Measurements from ENCODE around the gene ZYG11B. TPM values are rescaled to one million over a fixed set of nuclear protein-coding genes. Genes with fewer than 3 reads are reported as not detected.
A peak's percentile ranks its signal among the peaks of the same experiment; 100 is the strongest.
"Not testable (repeated sequence)": the region's sequence is repeated elsewhere in the genome, so short reads cannot be mapped to it uniquely, and the experiment has no call there.

Gene ZYG11B
- total RNA-seq (100 to 1,000 TPM in 1 of 2 donors, 10 to 100 TPM in 1; 45.0 to 115 TPM), polyA plus RNA-seq (ENCODE audit: insufficient read length in 2 of 2) (10 to 100 TPM; 38.9 to 51.0 TPM)
- long read RNA-seq, donor 1, full-length matches to known transcripts: 7 of 7 reads
- long read RNA-seq, donor 1, partial matches to known transcripts: 0 of 7 reads
- long read RNA-seq, donor 1, other reads (novel, unspliced or antisense): 0 of 7 reads
- long read RNA-seq, donor 2, full-length matches to known transcripts: 1 of 85 reads
- long read RNA-seq, donor 2, partial matches to known transcripts: 84 of 85 reads
- long read RNA-seq, donor 2, other reads (novel, unspliced or antisense): 0 of 85 reads
- long read RNA-seq, donor 3, full-length matches to known transcripts: 6 of 128 reads
- long read RNA-seq, donor 3, partial matches to known transcripts: 122 of 128 reads
- long read RNA-seq, donor 3, other reads (novel, unspliced or antisense): 0 of 128 reads
- long read RNA-seq, donor 4, partial matches to known transcripts: 834 of 875 reads
- long read RNA-seq, donor 4, other reads (novel, unspliced or antisense): 41 of 875 reads

GRCh38 chr1:52726265-52727113 lies at the start of gene ZYG11B:
ZYG11B (plus strand) TSS chr1:52726453; CDS start chr1:52726654, 201 bp downstream.
- H3K9me3 ChIP-seq (ENCODE audit: control insufficient read depth, insufficient read depth, low read length): no peaks in the 10 kb centered on the region
- peaks cover 13% of the 10 kb centered on the region for H3K4me1 ChIP-seq (ENCODE audit: control insufficient read depth, insufficient read depth, low read length)
- H3K36me3 ChIP-seq (ENCODE audit: control insufficient read depth, insufficient read depth, low read length): no peaks in the 10 kb centered on the region
- H3K4me3 ChIP-seq (ENCODE audit: low read depth, low read length): peak within 1 kb of the TSS; percentile 77
- DNase-seq (ENCODE audit: low read depth in 4 of 6, low spot score in 6 of 6): peak; percentile 68 to 98 (median 91)
- peak within 1 kb of the TSS; percentile 75 for H3K27ac ChIP-seq (ENCODE audit: low read depth, low read length)
- under 1% methylated on average over 59 of the region's 59 CpGs for WGBS (ENCODE audit: insufficient coverage)
- no peaks in the 10 kb centered on the region for H3K27me3 ChIP-seq (ENCODE audit: control insufficient read depth, insufficient read depth, low read length)

- no peaks in the 10 kb centered on the region for H3K27me3 ChIP-seq (ENCODE audit: control insufficient read depth, insufficient read depth, low read length)
- DNase-seq (ENCODE audit: low read depth in 4 of 6, low spot score in 6 of 6): peak in 2 of 6 donors; percentile 25 to 88
- H3K4me3 ChIP-seq (ENCODE audit: low read depth, low read length): no peak overlapping the region
- no peak overlapping the region for H3K27ac ChIP-seq (ENCODE audit: low read depth, low read length)
- WGBS (ENCODE audit: insufficient coverage): 52% methylated on average over 3 of the region's 6 CpGs
- no peaks in the 10 kb centered on the region for H3K9me3 ChIP-seq (ENCODE audit: control insufficient read depth, insufficient read depth, low read length)
- peaks cover 3% of the 10 kb centered on the region for H3K4me1 ChIP-seq (ENCODE audit: control insufficient read depth, insufficient read depth, low read length)
- H3K36me3 ChIP-seq (ENCODE audit: control insufficient read depth, insufficient read depth, low read length): no peaks in the 10 kb centered on the region
Observed at GRCh38 chr1:52677076-52677806, 49.0 kb upstream of the ZYG11B start.

DNA sequence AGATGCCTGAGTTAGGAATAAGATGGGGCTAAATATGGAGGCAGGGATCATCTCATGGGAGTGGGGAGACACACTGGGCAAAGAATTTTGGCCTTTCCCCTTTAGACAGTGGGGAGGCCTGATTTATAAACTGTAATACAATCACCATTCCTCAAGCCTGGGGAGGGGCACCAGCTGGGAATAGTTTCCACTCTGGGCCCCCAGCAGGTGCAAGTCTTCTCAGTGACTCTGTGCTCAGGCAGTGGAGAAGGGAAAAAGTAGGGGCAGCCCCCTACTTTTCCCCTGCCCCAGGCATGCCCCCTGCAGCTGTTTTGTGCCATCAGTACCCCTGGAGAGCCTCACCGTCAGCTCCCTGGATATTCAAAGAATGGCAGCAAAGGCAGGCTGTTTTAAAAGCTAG lies 47.2 kb upstream of the ZYG11B start:
- no peaks in the 10 kb centered on the region for H3K27me3 ChIP-seq (ENCODE audit: control insufficient read depth, insufficient read depth, low read length)
- no peak overlapping the region for H3K4me3 ChIP-seq (ENCODE audit: low read depth, low read length)
- H3K9me3 ChIP-seq (ENCODE audit: control insufficient read depth, insufficient read depth, low read length): no peaks in the 10 kb centered on the region
- WGBS (ENCODE audit: insufficient coverage): 29% methylated on average over 1 of the region's 1 CpG
- no peaks in the 10 kb centered on the region for H3K36me3 ChIP-seq (ENCODE audit: control insufficient read depth, insufficient read depth, low read length)
- H3K27ac ChIP-seq (ENCODE audit: low read depth, low read length): no peak overlapping the region
- peaks cover 3% of the 10 kb centered on the region for H3K4me1 ChIP-seq (ENCODE audit: control insufficient read depth, insufficient read depth, low read length)
- DNase-seq (ENCODE audit: low read depth in 4 of 6, low spot score in 6 of 6): no peak

DNA sequence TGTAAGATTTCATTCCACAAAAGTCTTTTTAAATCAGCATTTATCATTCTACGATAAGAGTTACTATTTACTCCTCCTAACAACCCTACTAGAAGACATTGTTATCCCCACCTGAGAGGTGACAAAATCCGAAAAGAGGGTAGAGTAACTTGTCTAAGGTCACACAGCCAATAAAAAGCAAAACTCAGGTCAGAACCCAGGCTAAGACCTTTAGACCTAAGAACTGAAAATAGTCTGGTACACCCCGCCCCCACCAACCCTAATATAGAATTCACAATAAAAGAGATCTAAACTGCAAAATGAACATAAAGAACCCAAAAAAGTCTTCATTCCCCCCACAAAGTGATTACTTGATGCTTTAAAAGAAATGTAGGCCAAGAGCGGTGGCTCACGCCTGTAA lies 46.8 kb upstream of the ZYG11B start:
- no peaks in the 10 kb centered on the region for H3K36me3 ChIP-seq (ENCODE audit: control insufficient read depth, insufficient read depth, low read length)
- no peak overlapping the region for H3K27ac ChIP-seq (ENCODE audit: low read depth, low read length)
- no peak for DNase-seq (ENCODE audit: low read depth in 4 of 6, low spot score in 6 of 6)

DNA sequence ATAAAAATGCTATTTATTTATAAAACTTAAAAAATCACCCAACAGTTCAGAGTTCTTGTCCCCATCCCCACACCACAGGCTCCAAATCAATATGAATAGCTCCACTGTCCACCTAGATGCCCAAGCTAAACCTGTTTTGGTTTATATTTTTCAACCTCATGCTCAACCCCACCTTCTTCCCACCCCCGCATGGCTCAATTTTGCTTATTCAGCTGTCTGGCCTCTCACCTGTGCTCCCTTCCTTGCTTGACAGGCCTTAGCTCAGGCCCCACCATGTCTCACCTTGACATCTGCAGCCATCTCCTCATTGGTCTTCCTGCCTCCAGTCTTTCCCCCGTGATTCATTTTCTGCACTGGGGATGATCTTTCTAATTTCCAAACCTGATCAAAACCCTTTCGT lies 45.9 kb upstream of the ZYG11B start:
- peaks cover 3% of the 10 kb centered on the region for H3K4me1 ChIP-seq (ENCODE audit: control insufficient read depth, insufficient read depth, low read length)
- DNase-seq (ENCODE audit: low read depth in 4 of 6, low spot score in 6 of 6): no peak
- 82% methylated on average over 3 of the region's 3 CpGs for WGBS (ENCODE audit: insufficient coverage)
- H3K9me3 ChIP-seq (ENCODE audit: control insufficient read depth, insufficient read depth, low read length): no peaks in the 10 kb centered on the region
- no peaks in the 10 kb centered on the region for H3K27me3 ChIP-seq (ENCODE audit: control insufficient read depth, insufficient read depth, low read length)
- H3K36me3 ChIP-seq (ENCODE audit: control insufficient read depth, insufficient read depth, low read length): peaks cover under 1% of the 10 kb centered on the region
- no peak overlapping the region for H3K27ac ChIP-seq (ENCODE audit: low read depth, low read length)
- no peak overlapping the region for H3K4me3 ChIP-seq (ENCODE audit: low read depth, low read length)

More for the DNA sequence above, 46.8 kb upstream of the ZYG11B start:
- WGBS (ENCODE audit: insufficient coverage): 86% methylated on average over 2 of the region's 5 CpGs
- H3K9me3 ChIP-seq (ENCODE audit: control insufficient read depth, insufficient read depth, low read length): no peaks in the 10 kb centered on the region
- H3K4me1 ChIP-seq (ENCODE audit: control insufficient read depth, insufficient read depth, low read length): peaks cover 3% of the 10 kb centered on the region
- no peaks in the 10 kb centered on the region for H3K27me3 ChIP-seq (ENCODE audit: control insufficient read depth, insufficient read depth, low read length)
- H3K4me3 ChIP-seq (ENCODE audit: low read depth, low read length): no peak overlapping the region

DNA sequence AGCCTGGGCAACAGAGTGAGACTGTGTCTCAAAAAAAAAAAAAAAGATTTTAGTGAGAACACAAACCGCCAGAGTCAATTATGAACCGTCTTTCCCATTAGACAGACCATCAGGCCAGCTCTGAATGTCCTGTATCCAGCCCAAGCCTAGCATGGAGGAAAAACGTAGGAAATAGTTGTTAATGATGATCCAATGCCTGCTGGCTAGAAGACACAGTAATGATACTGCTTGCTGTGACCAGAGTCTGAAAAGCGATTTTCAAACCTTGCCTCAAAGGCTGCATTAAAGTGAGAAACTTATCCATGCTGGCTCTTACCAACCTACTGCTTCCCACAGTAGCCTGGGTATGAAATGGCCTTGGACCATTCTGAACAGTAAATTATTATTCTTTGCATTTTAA lies 45.1 kb upstream of the ZYG11B start:
- Histone ChIP-seq H3K27me3 (ENCODE audit: control insufficient read depth, insufficient read depth, low read length) (no peaks in the 10 kb centered on the region), H3K4me1 (ENCODE audit: control insufficient read depth, insufficient read depth, low read length) (peaks cover 6% of the 10 kb centered on the region), H3K27ac (ENCODE audit: low read depth, low read length) (no peak overlapping the region), H3K36me3 (ENCODE audit: control insufficient read depth, insufficient read depth, low read length) (peaks cover 6% of the 10 kb centered on the region), H3K4me3 (ENCODE audit: low read depth, low read length) (no peak overlapping the region), H3K9me3 (ENCODE audit: control insufficient read depth, insufficient read depth, low read length) (no peaks in the 10 kb centered on the region)
- DNase-seq (ENCODE audit: low read depth in 4 of 6, low spot score in 6 of 6): peak in 1 of 6 donors; percentile 62
- 80% methylated on average over 1 of the region's 4 CpGs for WGBS (ENCODE audit: insufficient coverage)

DNA sequence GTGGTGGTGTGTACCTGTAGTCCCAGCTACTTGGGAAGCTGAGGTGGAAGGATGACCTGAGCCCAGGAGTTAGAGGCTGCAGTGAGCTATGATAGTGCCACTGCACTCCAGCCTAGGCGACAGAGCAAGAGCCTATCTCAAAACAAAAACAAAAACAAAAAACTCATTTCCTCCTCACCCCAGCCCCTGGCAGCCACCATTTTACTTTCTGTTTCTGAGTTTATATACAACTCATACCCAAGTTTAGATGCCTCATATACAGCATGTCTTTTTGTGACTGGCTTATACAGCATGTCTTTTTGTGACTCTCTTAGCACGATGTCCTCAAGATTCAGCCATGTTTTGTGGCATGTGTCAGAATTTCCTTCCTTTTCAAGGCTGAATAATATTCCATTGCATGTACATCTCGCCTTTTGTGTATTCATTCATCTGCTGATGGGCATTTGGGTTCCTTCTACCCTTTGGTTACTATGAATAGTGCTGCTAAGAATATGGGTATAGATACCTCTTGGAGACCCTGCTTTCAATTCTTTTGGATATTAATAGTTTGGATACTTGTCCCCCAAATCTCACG lies 42.8 kb upstream of the ZYG11B start:
- H3K27ac ChIP-seq (ENCODE audit: low read depth, low read length): no peak overlapping the region
- DNase-seq (ENCODE audit: low read depth in 4 of 6, low spot score in 6 of 6): no peak
- H3K4me3 ChIP-seq (ENCODE audit: low read depth, low read length): no peak overlapping the region
- peaks cover 2% of the 10 kb centered on the region for H3K4me1 ChIP-seq (ENCODE audit: control insufficient read depth, insufficient read depth, low read length)
- peaks cover 14% of the 10 kb centered on the region for H3K36me3 ChIP-seq (ENCODE audit: control insufficient read depth, insufficient read depth, low read length)
- no peaks in the 10 kb centered on the region for H3K9me3 ChIP-seq (ENCODE audit: control insufficient read depth, insufficient read depth, low read length)
- 100% methylated on average over 2 of the region's 4 CpGs for WGBS (ENCODE audit: insufficient coverage)
- no peaks in the 10 kb centered on the region for H3K27me3 ChIP-seq (ENCODE audit: control insufficient read depth, insufficient read depth, low read length)

- no peak for DNase-seq (ENCODE audit: low read depth in 4 of 6, low spot score in 6 of 6)
- H3K27ac ChIP-seq (ENCODE audit: low read depth, low read length): no peak overlapping the region
- H3K27me3 ChIP-seq (ENCODE audit: control insufficient read depth, insufficient read depth, low read length): no peaks in the 10 kb centered on the region
- H3K4me1 ChIP-seq (ENCODE audit: control insufficient read depth, insufficient read depth, low read length): peaks cover 2% of the 10 kb centered on the region
- H3K4me3 ChIP-seq (ENCODE audit: low read depth, low read length): no peak overlapping the region
- WGBS (ENCODE audit: insufficient coverage): no CpG with 5 or more reads among the region's 1 CpG
- H3K36me3 ChIP-seq (ENCODE audit: control insufficient read depth, insufficient read depth, low read length): peaks cover 14% of the 10 kb centered on the region
- H3K9me3 ChIP-seq (ENCODE audit: control insufficient read depth, insufficient read depth, low read length): no peaks in the 10 kb centered on the region
Observed at GRCh38 chr1:52684545-52684944, 41.7 kb upstream of the ZYG11B start.

DNA sequence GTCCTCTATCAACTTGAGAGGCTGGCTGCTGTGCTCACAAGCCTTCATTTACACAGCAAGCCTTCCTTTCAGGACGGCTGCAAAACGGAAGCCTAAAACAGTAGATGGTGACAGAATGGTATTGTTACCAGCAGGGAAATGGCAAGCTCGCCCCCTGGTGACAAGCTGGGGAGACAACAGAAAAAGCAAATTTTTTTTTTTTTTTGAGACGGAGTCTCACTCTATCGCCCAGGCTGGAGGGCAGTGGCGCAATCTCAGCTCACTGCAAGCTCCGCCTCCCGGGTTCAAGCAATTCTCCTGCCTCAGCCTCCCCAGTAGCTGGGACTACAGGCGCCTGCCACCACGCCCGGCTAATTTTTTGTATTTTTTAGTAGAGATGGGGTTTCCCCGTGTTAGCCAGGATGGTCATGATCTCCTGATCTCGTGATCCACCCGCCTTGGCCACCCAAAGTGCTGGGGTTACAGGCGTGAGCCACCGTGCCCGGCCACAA lies 39.9 kb upstream of the ZYG11B start:
- not testable (repeated sequence) for H3K4me3 ChIP-seq (ENCODE audit: low read depth, low read length); H3K27ac ChIP-seq (ENCODE audit: low read depth, low read length); H3K27me3 ChIP-seq (ENCODE audit: control insufficient read depth, insufficient read depth, low read length); H3K9me3 ChIP-seq (ENCODE audit: control insufficient read depth, insufficient read depth, low read length); H3K4me1 ChIP-seq (ENCODE audit: control insufficient read depth, insufficient read depth, low read length)
- 0% methylated on average over 4 of the region's 17 CpGs for WGBS (ENCODE audit: insufficient coverage)
- peaks cover 26% of the 10 kb centered on the region for H3K36me3 ChIP-seq (ENCODE audit: control insufficient read depth, insufficient read depth, low read length)
- peak in 2 of 6 donors; percentile 85 to 94 for DNase-seq (ENCODE audit: low read depth in 4 of 6, low spot score in 6 of 6)
